IPS-NIHi7 (cell line): ENCODE data around the gene PPP1R36.
"Not testable (repeated sequence)": the region's sequence is repeated elsewhere in the genome, so short reads cannot be mapped to it uniquely, and the experiment has no call there.

Experiments
- DNase-seq: peaks from one replicate; pipeline ENCODE4 v3.0.0; 2012; ENCODE audit warnings: mixed read lengths; ENCODE audit errors: extremely low spot score

Gene PPP1R36

DNA sequence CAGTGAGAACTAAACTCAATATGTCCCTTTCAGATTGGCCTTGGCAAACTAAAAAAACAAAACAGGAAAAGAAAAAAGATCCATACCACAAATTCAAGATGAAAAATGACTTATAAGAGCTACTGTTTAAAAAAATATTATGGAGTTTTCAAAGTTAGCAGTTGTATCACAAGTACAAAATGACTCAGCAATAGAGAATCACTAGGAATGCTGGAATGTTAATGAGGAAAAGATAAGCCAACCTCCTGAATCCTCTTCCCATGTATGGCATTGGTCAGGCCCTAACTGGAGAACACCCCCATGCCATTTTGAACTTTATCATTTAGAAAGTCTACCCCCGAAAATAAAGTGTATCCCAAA lies 62.2 kb downstream of the PPP1R36 start:
- DNase-seq = no peak

DNA sequence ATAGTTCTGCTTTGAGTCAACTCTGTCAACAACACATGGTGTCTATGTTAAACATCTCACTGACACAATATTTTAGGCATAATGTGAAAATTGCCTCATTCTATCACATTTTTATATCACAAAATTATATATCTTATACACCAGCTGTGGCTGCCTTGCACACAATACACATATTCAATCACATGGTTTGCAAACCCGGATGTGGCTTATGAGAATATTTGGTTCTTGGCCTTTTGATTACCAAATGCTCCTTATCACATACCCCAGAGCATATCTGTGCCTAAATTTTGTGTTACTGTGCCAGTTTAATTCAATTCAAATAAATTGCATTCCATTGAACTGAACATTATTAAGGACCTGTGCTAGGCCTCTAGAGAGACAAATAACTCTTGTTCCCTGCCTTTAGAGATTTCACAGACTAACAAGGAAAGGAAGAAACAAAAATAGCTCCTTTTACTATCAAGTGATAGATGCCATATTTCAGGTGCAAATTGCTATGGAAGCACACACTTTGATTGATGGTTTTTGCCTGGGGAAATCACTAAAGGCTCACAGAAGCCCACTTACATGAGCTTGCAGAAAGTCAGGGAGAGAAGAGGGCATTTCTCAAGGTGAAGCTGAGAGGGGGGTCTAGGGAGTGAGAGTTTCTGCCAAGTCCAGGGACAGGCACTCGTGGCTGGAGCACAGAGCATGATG lies 63.4 kb downstream of the PPP1R36 start:
- DNase-seq = no peak

DNA sequence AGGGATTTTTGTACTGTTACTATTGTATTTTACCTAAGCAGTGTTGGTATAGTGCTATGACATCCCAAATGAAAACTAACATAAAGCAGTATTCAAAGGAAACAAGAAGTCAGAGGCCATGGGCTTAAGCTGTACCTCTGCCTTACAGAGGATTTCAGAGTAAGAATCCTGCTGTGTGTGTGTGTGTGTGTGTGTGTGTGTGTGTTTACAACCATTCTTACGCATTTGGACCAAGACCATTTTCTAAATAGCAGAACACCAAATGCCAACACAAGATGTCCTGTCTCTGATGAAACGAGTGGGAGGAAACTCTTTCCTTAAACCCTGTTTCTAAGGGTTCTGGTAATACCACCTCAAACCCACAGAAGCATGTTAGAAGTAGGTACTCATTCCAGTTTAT lies 64.4 kb downstream of the PPP1R36 start:
- no peak for DNase-seq

DNA sequence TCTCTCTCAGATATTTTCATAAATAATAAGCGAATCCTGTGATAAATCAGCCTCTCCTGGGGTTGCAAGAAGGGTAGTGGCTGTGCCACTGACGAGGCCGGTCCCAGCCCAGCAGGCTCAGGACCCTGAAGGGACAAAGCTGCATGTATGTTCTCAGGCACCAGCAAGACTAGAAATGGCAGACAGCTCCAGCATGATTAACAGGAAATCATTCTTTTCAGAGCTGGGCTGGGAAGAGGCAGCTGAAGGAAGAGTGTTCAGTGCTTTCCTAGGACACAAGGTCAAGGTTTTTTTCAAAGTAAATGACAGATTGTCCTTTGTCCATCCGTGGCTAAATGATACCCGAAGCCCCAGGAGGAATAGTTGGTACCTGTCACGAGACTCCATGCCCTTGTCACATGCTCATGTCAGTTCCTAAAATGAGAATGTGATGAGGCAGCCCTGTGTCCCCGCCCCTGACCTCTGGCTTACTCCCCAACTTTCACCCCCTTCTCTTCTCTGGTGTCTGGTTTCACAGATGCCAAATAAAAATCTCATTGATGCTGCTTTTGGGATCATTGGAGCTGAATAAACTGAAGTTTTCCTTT lies 65.1 kb downstream of the PPP1R36 start:
- DNase-seq = no peak

DNA sequence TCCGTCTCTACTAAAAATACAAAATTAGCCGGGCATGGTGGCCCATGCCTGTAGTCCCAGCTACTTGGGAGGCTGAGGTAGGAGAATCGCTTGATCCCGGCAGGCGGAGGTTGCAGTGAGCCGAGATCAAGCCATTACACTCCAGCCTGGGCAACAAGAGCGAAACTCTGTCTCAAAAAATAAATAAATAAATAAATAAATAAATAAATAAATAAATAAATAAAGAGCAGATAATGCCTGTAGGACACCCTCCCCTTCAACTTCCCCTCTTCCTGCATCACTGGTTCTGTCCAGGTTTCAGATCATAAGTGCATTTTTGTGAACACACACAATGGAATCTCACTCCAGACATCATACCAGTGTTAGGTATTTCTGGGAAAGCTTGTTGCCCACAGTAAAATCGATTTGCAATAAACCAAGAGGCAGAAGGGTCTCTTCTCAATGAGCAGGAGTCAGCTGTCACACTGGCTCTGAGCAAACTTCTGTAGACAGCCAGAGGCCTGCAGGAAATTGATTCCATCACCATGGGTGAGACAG lies 68.2 kb downstream of the PPP1R36 start:
- DNase-seq = not testable (repeated sequence)

DNA sequence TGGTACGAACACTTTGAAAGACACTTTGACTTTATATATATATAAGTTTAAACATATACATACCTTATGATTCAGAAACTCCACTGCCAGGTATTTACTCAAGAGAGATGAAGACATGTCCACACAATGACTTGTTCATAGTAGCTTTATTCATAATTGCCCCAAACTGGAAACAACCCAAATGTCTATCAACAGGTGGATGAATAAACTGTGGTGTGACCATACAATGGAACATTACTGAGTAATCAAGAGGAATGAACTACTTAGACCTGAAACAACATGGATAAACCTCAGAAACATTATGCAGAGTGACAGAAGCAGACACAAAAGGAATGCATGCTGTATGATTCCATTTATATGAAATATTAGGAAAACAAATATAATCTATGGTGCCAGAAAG lies 71.1 kb downstream of the PPP1R36 start:
- no peak for DNase-seq

DNA sequence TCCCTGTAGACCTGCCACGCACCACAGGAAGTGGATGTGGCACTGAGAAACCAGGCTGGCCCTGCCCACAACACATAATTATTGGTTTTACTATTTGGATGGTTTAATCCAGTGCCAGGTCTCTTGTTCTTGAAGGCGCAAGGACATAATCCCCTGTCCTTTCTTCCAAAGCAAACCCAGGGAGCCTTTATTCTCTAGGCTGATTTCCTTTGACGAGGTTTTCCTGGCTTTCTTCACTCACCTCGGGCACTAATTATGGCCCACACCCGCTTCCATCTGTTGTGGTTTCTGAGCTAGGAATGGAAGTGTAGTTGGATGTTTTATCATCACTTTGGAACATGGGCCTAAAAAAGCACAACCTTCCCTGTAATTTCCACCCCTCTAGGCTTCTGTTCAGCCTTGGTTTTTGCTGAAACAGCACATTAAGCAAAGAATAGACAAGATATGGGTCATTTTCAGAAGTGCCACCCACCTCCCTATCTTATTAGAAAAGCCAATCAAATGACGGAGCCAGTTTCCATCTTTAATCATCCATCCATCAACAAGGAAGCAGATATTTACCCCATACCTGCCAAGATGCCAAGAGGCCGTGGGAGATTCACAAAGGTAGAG lies 73.9 kb downstream of the PPP1R36 start:
- no peak for DNase-seq

DNA sequence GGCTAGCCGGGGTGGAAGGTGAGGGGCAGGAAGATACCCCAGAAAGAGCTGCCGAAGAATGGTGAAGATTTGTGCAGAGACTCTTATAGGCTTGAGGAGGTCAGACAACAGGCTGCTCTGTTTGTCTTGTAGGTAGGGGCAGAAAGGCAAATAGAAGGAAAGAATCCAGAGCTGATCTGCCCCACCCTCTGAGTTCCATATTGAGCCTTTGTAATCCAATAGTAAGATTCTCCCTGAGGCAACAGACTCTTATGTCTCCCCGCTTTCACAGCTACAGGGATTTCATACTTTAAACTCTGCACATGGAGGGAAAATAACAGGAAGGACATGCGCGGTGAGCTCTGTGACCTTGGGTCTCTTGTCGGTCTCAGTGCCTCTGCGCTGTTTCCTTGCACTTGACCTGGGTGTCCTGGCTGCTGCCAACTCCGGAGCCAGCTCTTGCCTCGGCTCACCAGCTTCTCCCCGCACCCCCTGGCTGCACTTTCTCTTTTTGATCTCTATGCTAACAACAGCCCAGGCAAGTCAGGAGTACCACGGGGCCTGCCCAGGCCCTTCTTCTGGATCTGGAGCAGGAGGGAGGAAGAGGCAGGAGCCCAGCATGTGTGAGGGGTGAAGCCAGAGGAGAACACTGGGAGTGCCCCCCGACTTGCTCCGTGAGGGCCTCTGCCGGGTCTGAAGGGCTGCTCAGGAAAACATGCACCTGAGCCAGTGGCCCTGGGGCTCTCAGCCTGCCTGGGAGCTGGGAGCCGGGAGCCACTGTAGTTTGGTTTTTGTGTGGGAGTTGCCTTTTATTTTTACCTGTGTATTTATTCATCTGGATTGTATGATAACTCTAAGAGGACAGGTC lies 75.8 kb downstream of the PPP1R36 start:
- peak; percentile 14 for DNase-seq

DNA sequence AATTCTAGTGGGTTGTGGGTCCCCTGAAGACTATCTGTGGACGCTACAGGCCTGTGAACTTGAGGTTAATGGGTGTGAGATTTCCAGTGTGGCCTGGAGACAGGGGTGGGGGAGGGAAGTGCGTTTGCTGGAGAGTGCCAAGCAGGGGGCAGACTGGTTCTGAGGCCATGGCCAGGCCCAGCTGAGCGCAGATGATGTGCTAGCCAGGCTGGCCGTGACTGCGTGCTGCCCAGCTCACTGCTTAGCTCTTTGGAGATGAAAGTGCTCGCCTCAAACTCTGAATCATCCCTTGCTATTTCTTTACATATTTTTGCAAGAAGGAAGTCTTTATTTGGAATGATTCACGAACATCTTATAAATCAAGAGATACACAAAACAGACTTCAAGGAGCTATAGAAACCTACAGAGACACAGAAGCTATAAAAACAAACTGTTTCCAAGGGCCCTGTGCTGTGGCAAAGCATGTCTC lies 79.2 kb downstream of the PPP1R36 start:
- DNase-seq = peak; percentile 35

DNA sequence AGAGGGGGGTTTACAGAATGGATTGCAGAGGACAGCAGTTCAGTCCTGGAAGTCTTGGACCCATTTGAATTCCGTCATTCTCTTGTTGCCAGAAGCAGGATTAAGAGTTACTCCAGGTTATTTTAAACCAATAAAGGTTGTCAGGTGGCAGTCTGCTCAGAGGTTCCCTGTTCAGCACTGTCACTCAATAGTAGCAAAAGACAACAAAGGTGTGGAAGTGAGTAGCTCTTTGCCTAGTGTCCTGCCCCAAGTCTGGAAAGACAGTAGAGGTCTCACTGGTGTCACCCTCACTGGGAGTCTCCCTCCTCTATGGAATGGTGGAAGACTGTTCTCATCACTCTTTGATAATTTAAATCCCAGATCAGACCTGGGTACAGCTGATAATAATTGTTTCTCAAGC lies 81.0 kb downstream of the PPP1R36 start:
- no peak for DNase-seq

DNA sequence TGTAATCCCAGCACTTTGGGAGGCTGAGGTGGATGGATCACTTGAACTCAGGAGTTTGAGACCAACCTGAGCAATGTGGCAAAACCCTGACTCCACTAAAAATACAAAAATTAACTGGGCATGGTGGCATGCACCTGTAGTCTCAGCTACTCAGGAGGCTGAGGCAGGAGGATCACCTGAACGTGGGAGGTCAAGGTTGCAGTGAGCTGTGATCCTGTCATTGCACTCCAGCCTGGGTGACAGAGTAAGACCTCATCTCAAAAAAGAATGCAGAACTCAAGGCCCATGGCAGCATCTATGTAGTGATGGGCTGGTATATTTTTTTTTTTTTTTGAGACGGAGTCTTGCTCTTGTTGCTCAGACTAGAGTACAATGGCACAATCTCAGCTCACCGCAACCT lies 81.5 kb downstream of the PPP1R36 start:
- not testable (repeated sequence) for DNase-seq

DNA sequence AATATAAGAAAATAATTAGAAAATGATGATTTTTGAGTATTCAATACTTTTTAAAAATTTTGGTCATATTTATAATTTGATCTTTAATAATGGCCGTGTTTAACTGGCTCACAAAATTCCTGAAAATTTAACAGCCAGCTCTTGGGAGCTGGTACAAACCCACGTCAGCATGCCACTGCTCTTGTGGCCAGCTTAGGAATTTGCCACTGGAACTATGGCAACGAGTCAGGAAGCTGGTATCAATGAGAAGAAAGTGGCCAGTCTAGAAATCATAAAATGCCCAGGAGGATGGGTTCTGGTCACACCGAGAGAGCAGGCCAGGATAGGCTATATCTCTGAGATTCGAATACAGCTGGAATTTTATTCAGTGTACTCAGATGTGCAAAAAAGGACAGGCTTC lies 82.3 kb downstream of the PPP1R36 start:
- DNase-seq = no peak

DNA sequence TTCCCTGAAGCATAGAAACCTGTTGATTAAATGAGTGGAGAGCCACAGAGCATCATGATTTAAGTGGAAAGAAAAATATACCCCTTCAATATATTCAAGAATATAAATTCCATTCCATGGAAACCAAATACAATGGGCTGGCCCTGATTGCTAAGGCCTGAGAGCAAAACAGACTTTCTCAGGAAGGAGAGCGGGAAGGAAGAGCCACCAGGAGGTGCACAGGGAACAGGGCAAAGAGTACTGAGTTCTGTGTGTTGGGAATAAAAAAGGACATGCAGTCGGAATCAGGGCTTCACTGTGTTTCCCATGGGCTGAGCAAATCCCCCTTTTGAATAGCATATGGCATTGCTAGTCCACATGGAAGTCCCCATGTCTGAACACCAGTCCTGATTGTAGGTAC lies 84.8 kb downstream of the PPP1R36 start:
- DNase-seq = no peak

DNA sequence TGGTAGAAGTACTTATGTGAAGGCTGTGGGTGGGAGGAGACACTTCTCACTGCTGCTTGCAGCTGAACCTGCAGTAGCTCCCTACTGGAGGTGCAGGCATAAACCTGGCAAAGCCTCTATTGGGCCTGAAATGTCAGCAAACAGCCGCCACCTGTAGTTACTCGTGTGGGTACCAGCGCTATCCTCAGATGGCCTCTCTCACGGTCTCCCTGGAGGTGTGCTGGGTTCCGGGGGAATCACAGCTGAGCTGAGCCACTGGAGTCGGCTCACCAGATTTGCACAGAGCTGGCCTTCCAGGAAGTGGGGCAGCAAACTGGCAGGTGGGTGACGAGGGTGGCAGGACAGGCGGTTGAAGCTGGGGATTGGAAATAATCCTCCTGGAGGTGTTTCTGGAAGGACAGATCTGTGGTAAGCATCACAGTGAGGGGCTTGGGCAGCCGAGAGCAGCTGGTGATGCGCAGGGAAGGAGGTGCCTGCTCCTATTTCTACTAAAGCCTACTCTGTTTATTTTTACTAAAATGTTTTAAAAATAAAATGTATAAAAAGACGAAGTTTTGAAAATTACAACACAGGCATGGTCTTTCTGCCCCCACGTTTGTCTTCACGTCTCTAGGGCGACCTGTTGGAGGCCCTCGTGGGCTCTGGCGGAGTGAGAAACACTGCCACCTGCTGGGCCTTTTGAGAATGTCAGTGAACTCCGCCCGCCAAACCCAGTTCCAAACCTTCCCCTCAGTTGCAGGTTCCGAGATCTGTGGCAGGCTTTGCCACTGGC lies 86.6 kb downstream of the PPP1R36 start:
- peak; percentile 86 for DNase-seq

DNA sequence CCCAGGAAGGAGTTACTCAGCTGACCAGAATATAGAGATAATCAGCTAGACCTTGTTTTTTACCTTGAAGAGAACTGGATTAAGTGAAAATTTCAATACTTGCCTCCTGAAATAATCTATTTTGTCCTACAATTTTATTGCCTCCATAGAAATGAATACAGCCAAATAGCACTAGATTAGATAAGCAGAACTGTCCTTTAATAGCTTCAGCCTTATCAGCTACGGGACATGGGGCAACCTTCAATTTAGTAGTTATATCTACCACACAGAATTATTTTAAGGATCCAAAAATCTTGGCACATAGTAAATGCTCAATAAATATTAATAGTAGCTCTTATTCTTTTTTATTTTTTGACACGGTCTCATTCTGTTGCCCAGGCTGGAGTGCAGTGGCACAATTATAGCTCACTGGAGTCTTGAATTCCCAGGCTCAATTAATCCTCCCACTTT lies 87.2 kb downstream of the PPP1R36 start:
- no peak for DNase-seq

DNA sequence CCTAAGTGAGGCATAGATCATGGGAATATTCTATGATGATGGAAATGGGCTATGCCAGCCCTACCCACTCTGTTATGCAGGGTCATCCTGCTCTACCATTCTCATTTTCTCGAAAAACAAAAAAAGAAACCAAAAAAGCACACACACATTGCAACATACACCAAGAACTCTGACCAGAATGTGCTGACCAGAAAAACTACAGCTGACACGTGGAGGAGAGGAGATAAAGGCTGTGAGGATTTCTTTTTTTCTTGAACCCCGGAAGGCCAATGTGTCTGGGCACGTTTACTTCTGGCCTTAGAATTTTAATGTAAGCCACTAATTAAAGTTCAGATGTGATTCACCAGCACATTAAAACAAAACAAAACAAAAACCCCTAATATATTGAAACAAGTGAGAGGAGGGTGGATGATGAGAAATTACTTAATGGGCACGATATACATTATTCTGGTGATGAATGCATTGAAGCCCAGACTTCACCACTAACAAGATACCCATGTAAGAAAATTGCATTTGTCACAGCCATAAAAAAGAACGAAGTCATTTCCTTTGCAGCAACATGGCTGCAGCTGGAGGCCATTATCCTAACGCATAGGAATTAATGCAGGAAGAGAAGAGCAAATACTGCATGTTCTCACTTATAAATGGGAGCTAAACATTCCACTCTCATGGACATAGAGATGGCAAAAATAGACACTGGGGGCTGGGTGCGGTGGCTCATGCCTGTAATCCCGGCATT lies 88.1 kb downstream of the PPP1R36 start:
- no peak for DNase-seq

DNA sequence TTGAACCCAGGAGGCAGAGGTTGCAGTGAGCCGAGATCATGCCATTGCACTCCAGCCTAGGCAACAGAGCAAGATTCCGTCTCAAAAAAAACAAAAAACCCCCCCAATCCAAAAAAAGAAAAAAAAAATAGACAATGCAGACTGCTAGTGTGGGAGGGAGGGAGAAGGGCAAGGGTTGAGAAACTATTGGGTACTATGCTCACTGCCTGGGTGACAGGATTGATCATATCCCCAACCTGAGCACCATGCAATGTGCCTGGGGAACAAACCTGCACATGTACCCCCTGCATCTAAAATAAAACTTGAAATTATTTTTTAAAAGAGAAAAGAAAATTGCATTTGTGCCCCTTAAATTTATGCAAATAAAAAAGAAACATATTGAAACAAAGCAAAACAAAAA lies 88.9 kb downstream of the PPP1R36 start:
- DNase-seq = no peak
